ENCODE data around the gene TRIM7. TPM values are rescaled to one million over a fixed set of nuclear protein-coding genes. Genes with fewer than 3 reads are reported as not detected.

The TRIM7 gene
- total and polyA plus RNA-seq, 12 donors = 0.55 to 6.3 (median 3.8) TPM

DNA sequence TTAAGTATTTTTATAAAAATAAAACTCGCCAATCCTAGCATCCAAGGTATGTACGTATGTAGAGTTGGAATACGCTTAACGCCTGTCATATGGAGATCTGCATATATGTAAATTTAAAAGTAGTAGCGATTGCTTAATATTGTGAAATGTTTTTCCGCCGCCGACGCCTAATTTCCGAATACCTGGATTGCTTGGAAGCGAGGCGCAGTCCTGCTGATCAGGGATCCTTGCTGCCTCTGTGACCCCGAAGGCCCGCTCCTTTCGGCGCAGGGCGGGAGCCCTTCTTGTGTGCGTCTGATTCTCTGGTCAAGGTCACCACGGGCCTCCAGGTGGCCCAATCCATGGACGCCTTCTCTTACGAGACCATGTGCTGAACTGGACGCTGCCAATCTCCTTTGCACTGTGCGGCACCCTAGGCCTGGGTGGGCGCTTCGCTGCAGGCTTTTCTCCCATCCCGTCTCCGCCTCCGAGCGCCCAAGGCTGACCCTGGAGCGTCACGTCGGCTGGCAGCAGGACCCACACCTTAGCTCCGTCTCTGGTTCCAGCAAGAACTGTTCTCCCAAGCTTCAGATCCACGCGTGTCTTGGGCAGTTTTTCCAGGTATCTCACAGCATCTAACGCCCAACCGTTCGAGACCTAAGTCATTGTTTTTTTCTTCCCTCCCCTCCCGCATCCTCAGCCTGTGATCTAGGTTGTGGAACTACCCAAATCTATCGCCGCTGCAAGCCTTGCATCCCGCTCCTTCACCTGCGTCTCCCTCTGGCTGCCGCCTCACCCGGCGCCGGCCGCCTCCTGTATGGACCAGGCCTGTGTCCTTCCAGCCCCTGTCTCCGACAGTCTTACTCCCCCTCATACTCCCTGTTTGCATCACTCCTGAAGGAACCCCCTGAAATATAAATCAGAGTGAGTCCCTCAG is 14.5 kb upstream of the TRIM7 start:
- intact Hi-C loops (cut with DNase I) = loop anchor here in 1 of 2 donors (5.0 kb wide), 2 partner anchors 32 to 33 kb away; no protein-coding TSS in a partner anchor
- Histone ChIP-seq H3K9me3 (replicated peaks in 1 of 3) (no peaks in the 10 kb centered on the region), H3K4me1 (replicated peaks in 1 of 2) (peaks cover 4 to 18% of the 10 kb centered on the region in 2 donors), H3K4me3 (no peak overlapping the region), H3K27me3 (no peaks in the 10 kb centered on the region), H3K36me3 (replicated peaks in 1 of 2) (no peaks in the 10 kb centered on the region), H3K27ac (no peak overlapping the region)
- TF ChIP-seq, protein P1, sequence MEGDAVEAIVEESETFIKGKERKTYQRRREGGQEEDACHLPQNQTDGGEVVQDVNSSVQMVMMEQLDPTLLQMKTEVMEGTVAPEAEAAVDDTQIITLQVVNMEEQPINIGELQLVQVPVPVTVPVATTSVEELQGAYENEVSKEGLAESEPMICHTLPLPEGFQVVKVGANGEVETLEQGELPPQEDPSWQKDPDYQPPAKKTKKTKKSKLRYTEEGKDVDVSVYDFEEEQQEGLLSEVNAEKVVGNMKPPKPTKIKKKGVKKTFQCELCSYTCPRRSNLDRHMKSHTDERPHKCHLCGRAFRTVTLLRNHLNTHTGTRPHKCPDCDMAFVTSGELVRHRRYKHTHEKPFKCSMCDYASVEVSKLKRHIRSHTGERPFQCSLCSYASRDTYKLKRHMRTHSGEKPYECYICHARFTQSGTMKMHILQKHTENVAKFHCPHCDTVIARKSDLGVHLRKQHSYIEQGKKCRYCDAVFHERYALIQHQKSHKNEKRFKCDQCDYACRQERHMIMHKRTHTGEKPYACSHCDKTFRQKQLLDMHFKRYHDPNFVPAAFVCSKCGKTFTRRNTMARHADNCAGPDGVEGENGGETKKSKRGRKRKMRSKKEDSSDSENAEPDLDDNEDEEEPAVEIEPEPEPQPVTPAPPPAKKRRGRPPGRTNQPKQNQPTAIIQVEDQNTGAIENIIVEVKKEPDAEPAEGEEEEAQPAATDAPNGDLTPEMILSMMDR (IDR thresholded peaks at IDR 0.05) = no peak
- TF ChIP-seq POLR2A (IDR thresholded peaks at IDR 0.05) = no peak
- 65 to 75% (median 72%) methylated on average over 43 to 49 of the region's 49 CpGs for WGBS, 4 donors
- no peak for DNase-seq

DNA sequence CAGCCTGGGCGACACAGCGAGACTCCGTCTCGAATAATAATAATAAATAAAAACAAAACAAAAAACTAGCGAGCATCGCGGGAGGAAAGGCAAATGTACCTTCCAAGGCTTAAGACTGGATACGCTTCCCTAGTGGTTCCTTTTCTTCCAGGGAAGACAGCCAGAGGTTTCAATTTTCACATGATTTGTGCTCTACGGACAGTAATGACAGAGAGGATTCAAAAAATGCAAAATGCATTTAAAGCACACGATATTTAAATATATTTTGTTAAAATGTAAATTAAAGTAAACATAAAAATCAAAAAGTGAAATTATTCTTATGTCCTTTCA is 13.8 kb upstream of the TRIM7 start:
- no peak for DNase-seq
- Histone ChIP-seq H3K27ac (no peak overlapping the region), H3K9me3 (replicated peaks in 1 of 3) (no peaks in the 10 kb centered on the region), H3K27me3 (no peaks in the 10 kb centered on the region), H3K4me1 (replicated peaks in 1 of 2) (peaks cover 0 to 12% of the 10 kb centered on the region in 2 donors), H3K36me3 (replicated peaks in 1 of 2) (no peaks in the 10 kb centered on the region), H3K4me3 (peak overlapping the region in 1 of 4 donors; percentile 35)
- 35 to 50% (median 48%) methylated on average over 10 of the region's 10 CpGs for WGBS, 4 donors
- TF ChIP-seq, protein P1 (IDR thresholded peaks at IDR 0.05) = no peak
- no peak for TF ChIP-seq POLR2A (IDR thresholded peaks at IDR 0.05)
- intact Hi-C loops (cut with DNase I) = loop anchor here in 1 of 2 donors (5.0 kb wide), 1 partner anchor 34 kb away; no protein-coding TSS in a partner anchor

DNA sequence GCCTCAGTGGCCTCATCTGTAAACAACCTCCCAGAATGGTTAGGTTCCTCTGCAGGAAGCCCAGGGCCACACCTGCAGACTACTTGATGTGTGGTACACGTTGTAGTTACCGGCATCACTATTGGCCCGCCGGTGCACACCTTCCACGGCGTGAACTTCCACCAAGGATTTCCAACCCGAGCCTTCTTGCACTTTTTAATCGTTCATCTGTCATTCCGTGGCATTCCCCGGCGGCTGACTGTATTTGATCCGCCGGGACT is 12.7 kb upstream of the TRIM7 start:
- H3K9me3 ChIP-seq (replicated peaks in 1 of 3) = no peaks in the 10 kb centered on the region
- 7 to 16% (median 13%) methylated on average over 13 of the region's 13 CpGs for WGBS, 4 donors
- H3K27ac ChIP-seq = peak overlapping the region in 2 of 5 donors; percentile 7 to 61
- peak overlapping the region in 2 of 4 donors; percentile 13 to 40 for H3K4me3 ChIP-seq
- no peak for DNase-seq
- TF ChIP-seq, protein P1 (IDR thresholded peaks at IDR 0.05) = no peak
- TF ChIP-seq POLR2A (IDR thresholded peaks at IDR 0.05) = no peak
- H3K27me3 ChIP-seq = no peaks in the 10 kb centered on the region
- peaks cover 0 to 12% of the 10 kb centered on the region in 2 donors for H3K4me1 ChIP-seq (replicated peaks in 1 of 2)
- no peaks in the 10 kb centered on the region for H3K36me3 ChIP-seq (replicated peaks in 1 of 2)
- intact Hi-C loops (cut with DNase I) = loop anchor here in 1 of 2 donors (5.0 kb wide), 1 partner anchor 35 kb away; no protein-coding TSS in a partner anchor

DNA sequence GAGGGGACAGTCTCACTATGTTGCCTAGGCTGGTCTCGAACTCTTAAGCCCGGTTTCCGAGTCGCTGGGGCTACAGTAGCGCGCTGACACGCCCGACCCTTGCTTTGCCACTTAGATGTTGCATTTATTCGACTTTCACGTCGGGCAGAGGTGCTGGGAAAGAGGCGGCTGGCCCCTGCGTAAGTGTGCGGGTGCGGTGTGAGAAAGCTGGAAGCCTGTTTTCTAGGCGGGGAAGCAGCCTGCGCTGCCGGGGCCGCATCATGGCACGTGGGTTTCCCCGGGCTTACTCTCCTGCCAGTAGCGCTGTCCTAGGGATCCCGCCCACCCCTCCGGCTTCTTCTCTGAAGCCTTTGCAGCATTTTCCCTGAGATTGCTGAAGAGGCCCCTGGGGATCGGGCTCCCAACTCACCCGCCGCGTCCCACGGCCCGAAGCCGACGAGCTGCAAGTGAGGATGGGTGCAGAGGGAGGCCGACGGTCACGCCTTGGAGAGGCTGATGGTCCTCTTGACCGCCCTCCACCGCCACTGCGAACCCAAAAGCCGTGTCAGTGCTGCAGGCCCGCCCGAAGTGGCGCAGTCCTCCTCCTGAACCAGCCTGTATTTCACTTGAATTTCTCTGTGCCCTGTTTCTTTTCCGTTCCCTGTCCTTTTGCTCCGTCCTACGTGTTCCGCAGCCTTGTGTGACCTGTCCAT is 12.3 kb upstream of the TRIM7 start:
- Histone ChIP-seq H3K9me3 (replicated peaks in 1 of 3) (no peaks in the 10 kb centered on the region), H3K4me3 (peak overlapping the region in 2 of 4 donors; percentile 13 to 40), H3K27ac (peak overlapping the region in 2 of 5 donors; percentile 7 to 61), H3K4me1 (replicated peaks in 1 of 2) (peaks cover 0 to 12% of the 10 kb centered on the region in 2 donors), H3K27me3 (no peaks in the 10 kb centered on the region), H3K36me3 (replicated peaks in 1 of 2) (no peaks in the 10 kb centered on the region)
- 2 to 5% (median 4%) methylated on average over 13 to 46 of the region's 46 CpGs for WGBS, 4 donors
- intact Hi-C loops (cut with DNase I) = loop anchor here in 1 of 2 donors (5.0 kb wide), 1 partner anchor 35 kb away; no protein-coding TSS in a partner anchor
- no peak for TF ChIP-seq POLR2A (IDR thresholded peaks at IDR 0.05)
- TF ChIP-seq, protein P1 (IDR thresholded peaks at IDR 0.05) = no peak
- peak in 3 of 7 donors; percentile 31 to 47 (median 46) for DNase-seq

Data from adrenal gland (tissue), 12 donors.